Measurements from ENCODE around the gene CLK2. TPM values are rescaled to one million over a fixed set of nuclear protein-coding genes. Genes with fewer than 3 reads are reported as not detected.

Gene CLK2
- total and polyA plus RNA-seq, 2 donors (not counting 3 experiments of a cell fraction or from before 2014, with no cell fraction given) = 69.1 to 80.9 TPM

DNA sequence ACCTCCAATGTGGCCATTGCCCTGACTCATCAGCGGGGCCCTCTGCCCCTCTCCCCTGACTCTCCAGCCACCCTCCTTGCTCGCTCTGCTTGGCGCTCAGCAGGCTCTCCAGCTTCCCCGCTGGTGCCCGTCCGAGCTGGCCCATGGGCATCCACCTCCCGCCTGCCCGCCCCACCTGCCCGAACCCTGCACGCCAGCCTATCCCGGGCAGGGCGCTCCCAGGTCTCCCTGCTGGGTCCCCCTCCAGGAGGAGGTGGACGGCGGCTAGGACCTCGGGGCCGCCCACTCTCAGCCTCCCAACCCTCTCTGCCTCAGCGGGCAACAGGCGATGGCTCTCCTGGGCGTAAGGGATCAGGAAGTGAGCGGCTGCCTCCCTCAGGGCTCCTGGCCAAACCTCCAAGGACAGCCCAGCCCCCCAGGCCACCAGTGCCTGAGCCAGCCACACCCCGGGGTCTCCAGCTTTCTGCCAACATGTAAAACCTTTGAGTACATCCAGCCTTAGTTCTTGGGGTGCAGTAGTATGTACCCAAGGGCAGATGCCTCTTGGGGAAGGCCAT is 14.8 kb upstream of the CLK2 start:
- Histone ChIP-seq H4K20me1 (replicated peaks; ENCODE audit: control insufficient read depth, extremely low read depth, insufficient read depth, low read length) (no peaks in the 10 kb centered on the region), H3K27ac (ENCODE audit: insufficient read depth, low read depth, low read length) (no peak overlapping the region), H3K4me2 (ENCODE audit: insufficient read depth, low read length) (no peak overlapping the region), H3K4me3 (replicated peaks in 1 of 3; ENCODE audit: insufficient read depth in 1 of 3, low read depth in 1 of 3, low read length in 3 of 3) (no peak overlapping the region), H3K36me3 (ENCODE audit: control insufficient read depth in 2 of 2, extremely low read depth in 1 of 2, insufficient read depth in 2 of 2, low read length in 2 of 2) (no peaks in the 10 kb centered on the region), H3K79me2 (ENCODE audit: control insufficient read depth, insufficient read depth, low read length) (no peaks in the 10 kb centered on the region), H3K9me1 (replicated peaks; ENCODE audit: control insufficient read depth, extremely low read depth, insufficient read depth, low read length) (no peaks in the 10 kb centered on the region), H2AFZ (ENCODE audit: low read depth, low read length) (no peak overlapping the region), H3K9ac (replicated peaks; ENCODE audit: extremely low read depth, insufficient read depth, low read length) (no peak overlapping the region), H3K27me3 (ENCODE audit: control insufficient read depth in 2 of 2, insufficient read depth in 2 of 2, low read length in 2 of 2) (peaks cover 2 to 5% of the 10 kb centered on the region in 2 experiments), H3K4me1 (ENCODE audit: control insufficient read depth, extremely low read depth, insufficient read depth, low read length) (no peaks in the 10 kb centered on the region), H3K9me3 (replicated peaks; ENCODE audit: control insufficient read depth, insufficient read depth, low read length) (no peaks in the 10 kb centered on the region)
- POLR2A ChIA-PET = no interaction called here
- dilution Hi-C loops (cut with MboI; ENCODE audit: extremely low pct_ligation_motif_present, low sequenced_read_pairs) = no loop called here
- CTCF ChIA-PET = interaction anchor here (1.2 kb wide), 1 partner anchor 11 kb away, joined by 3 read pairs; no protein-coding TSS in a partner anchor
- intact Hi-C loops (cut with micrococcal nuclease) = no loop called here
- TF ChIP-seq GATA2 (IDR thresholded peaks at IDR 0.05; ENCODE audit: insufficient read depth, insufficient read length, low read depth, low read length) = no peak
- no peak for TF ChIP-seq CTCF (IDR thresholded peaks at IDR 0.05; ENCODE audit: extremely low read depth in 1 of 2, insufficient read depth in 1 of 2, low read depth in 1 of 2, low read length in 2 of 2)
- no peak for TF ChIP-seq POLR2A (IDR thresholded peaks at IDR 0.05; ENCODE audit: low read depth, low read length)
- TF ChIP-seq MYC (IDR thresholded peaks at IDR 0.05; ENCODE audit: low read depth, low read length) = no peak
- TF ChIP-seq EZH2 (IDR thresholded peaks at IDR 0.05; ENCODE audit: borderline replicate concordance, low read depth, low read length, severe bottlenecking) = no peak
- no peak for TF ChIP-seq JUN (IDR thresholded peaks at IDR 0.05; ENCODE audit: borderline replicate concordance, insufficient read depth, insufficient read length, low read depth)
- TF ChIP-seq POLR2AphosphoS5 (IDR thresholded peaks at IDR 0.05; ENCODE audit: insufficient read depth, low read depth, low read length) = no peak
- TF ChIP-seq FOS (IDR thresholded peaks at IDR 0.05; ENCODE audit: borderline replicate concordance, insufficient read depth, low read length) = no peak
- TF ChIP-seq MAX (IDR thresholded peaks at IDR 0.05; ENCODE audit: insufficient read depth, insufficient read length) = no peak
- FAIRE-seq (no peak), DNase-seq (ENCODE audit: low read depth, low spot score) (no peak)
- no TSS peak for BruUV-seq (replicated peaks)

All from endothelial cell of umbilical vein (primary cell).